H1 (cell line): ENCODE measurements around the gene OSBPL5. TPM values are rescaled to one million over a fixed set of nuclear protein-coding genes. Genes with fewer than 3 reads are reported as not detected.
"Not testable (repeated sequence)": the region's sequence is repeated elsewhere in the genome, so short reads cannot be mapped to it uniquely, and the experiment has no call there.

ENCODE experiments used
- CTCF ChIA-PET: fragments of 300-600 bp; sonication (Branson Sonifier 250); formaldehyde crosslinking; loops from one replicate; lab custom pipeline; 2021; ENCODE audit not compliant: partially characterized antibody; lab: Charles Lee
- POLR2A ChIA-PET: fragments of 300-600 bp; sonication (Branson Sonifier 250); formaldehyde crosslinking; loops from one replicate; lab custom pipeline; 2021; ENCODE audit warnings: inconsistent platforms; ENCODE audit not compliant: partially characterized antibody; lab: Charles Lee
- DNase-seq, 2 experiments: peaks; one replicate each; pipeline versions ENCODE4 v3.0.0 to v3.0.0-alpha.2; 2010 to 2022; ENCODE audit warnings: low spot score in 2 of 2, low read depth in 1 of 2, mixed read lengths in 1 of 2
- FAIRE-seq: peaks from 2 replicates; lab custom pipeline; 2011; peaks lifted over from hg19 to GRCh38; lab: Jason Lieb, UNC
- H2AFZ ChIP-seq: 2 replicates; pipeline ENCODE4 v1.8.1; 2012; ENCODE audit warnings: low read length, inconsistent platforms
- H2AK5ac ChIP-seq: 2 replicates; pipeline ENCODE4 v1.6.1; 2013; ENCODE audit warnings: low read depth, low read length
- H2BK120ac ChIP-seq: replicated peaks from 2 replicates; pipeline ENCODE3; 2013; ENCODE audit warnings: low read depth, low read length, inconsistent platforms
- H2BK12ac ChIP-seq: 2 replicates; pipeline ENCODE4 v1.6.1; 2013; ENCODE audit warnings: low read depth, low read length
- H2BK15ac ChIP-seq: 2 replicates; pipeline ENCODE4 v1.6.1; 2013; ENCODE audit warnings: low read length
- H2BK20ac ChIP-seq: 2 replicates; pipeline ENCODE4 v1.6.1; 2013; ENCODE audit warnings: low read length
- H2BK5ac ChIP-seq: 2 replicates; pipeline ENCODE4 v1.6.1; 2013; ENCODE audit warnings: low read depth, low read length
- H3K14ac ChIP-seq: 2 replicates; pipeline ENCODE4 v1.6.1; 2013; ENCODE audit warnings: inconsistent platforms; ENCODE audit not compliant: insufficient read length
- H3K18ac ChIP-seq: 2 replicates; pipeline ENCODE4 v1.6.1; 2013; ENCODE audit warnings: low read length; ENCODE audit errors: extremely low read depth
- H3K23ac ChIP-seq: 2 replicates; pipeline ENCODE4 v1.6.1; 2013; ENCODE audit warnings: inconsistent platforms; ENCODE audit not compliant: insufficient read length
- H3K23me2 ChIP-seq: 2 replicates; pipeline ENCODE4 v1.6.1; 2013; ENCODE audit warnings: low read depth, low read length
- H3K27ac ChIP-seq: 2 replicates; pipeline ENCODE4 v1.6.1; 2011; ENCODE audit warnings: low read depth, low read length, inconsistent platforms
- H3K27me3 ChIP-seq, 4 experiments: replicated peaks in 1 of 4; 1 replicate in 1 of 4; 2 replicates in 3 of 4; pipeline versions ENCODE4 v1.6.1 to v1.8.1; 2011 to 2013; ENCODE audit warnings: low read length in 3 of 4, mild to moderate bottlenecking in 3 of 4, inconsistent platforms in 2 of 4, mixed read lengths in 2 of 4, moderate library complexity in 1 of 4; ENCODE audit not compliant: control insufficient read depth in 3 of 4, insufficient read depth in 3 of 4; ENCODE audit errors: extremely low read depth in 1 of 4
- H3K36me3 ChIP-seq, 4 experiments: 2 replicates each; pipeline versions ENCODE4 v1.6.1 to v1.8.1; 2011 to 2013; ENCODE audit warnings: mild to moderate bottlenecking in 4 of 4, low read length in 3 of 4, moderate library complexity in 2 of 4, control low read depth in 1 of 4, inconsistent platforms in 1 of 4; ENCODE audit not compliant: insufficient read depth in 4 of 4, control insufficient read depth in 2 of 4
- H3K4ac ChIP-seq: replicated peaks from 2 replicates; pipeline ENCODE3; 2013; ENCODE audit warnings: low read length, low read depth, mixed read lengths, inconsistent platforms; ENCODE audit not compliant: insufficient read length
- H3K4me1 ChIP-seq, 4 experiments: replicated peaks in 1 of 4; 1 replicate in 1 of 4; 2 replicates in 3 of 4; pipeline versions ENCODE4 v1.6.1 to v1.8.1; 2011 to 2013; ENCODE audit warnings: low read length in 3 of 4, inconsistent platforms in 2 of 4, mixed read lengths in 1 of 4; ENCODE audit not compliant: insufficient read depth in 4 of 4, control insufficient read depth in 3 of 4
- H3K4me2 ChIP-seq, 2 experiments: 2 replicates each; pipeline versions ENCODE4 v1.6.1 to v1.8.1; 2011 to 2013; ENCODE audit warnings: low read depth in 2 of 2, low read length in 2 of 2, control low read depth in 1 of 2, inconsistent platforms in 1 of 2, mild to moderate bottlenecking in 1 of 2; ENCODE audit not compliant: insufficient read depth in 1 of 2
- H3K4me3 ChIP-seq, 4 experiments: fragments of 200-600, 300-600 bp in 1 of 4; sonication (generic), shearing (Covaris generic), sonication (Bioruptor Twin) in 1 of 4; 2 replicates each; pipeline versions ENCODE4 v1.5.1 to v1.8.1; 2011 to 2016; ENCODE audit warnings: low read length in 4 of 4, low read depth in 3 of 4, control low read depth in 2 of 4, inconsistent platforms in 2 of 4, mild to moderate bottlenecking in 2 of 4, mixed read lengths in 1 of 4, moderate library complexity in 1 of 4; ENCODE audit not compliant: insufficient read depth in 2 of 4; ENCODE audit errors: extremely low read depth in 1 of 4
- H3K56ac ChIP-seq: replicated peaks from 2 replicates; pipeline ENCODE3; 2013; ENCODE audit warnings: low read depth, mild to moderate bottlenecking, mixed read lengths, low read length, inconsistent platforms; ENCODE audit not compliant: insufficient read length
- H3K79me1 ChIP-seq: 2 replicates; pipeline ENCODE4 v1.6.1; 2013; ENCODE audit warnings: low read depth, low read length, control low read depth
- H3K79me2 ChIP-seq, 2 experiments: 2 replicates each; pipeline versions ENCODE4 v1.6.1 to v1.8.1; 2012 to 2013; ENCODE audit warnings: low read length in 2 of 2, mild to moderate bottlenecking in 2 of 2, inconsistent platforms in 1 of 2; ENCODE audit not compliant: insufficient read depth in 2 of 2, control insufficient read depth in 1 of 2
- H3K9ac ChIP-seq, 4 experiments: replicated peaks in 1 of 4; 1 replicate in 1 of 4; 2 replicates in 3 of 4; pipeline versions ENCODE4 v1.6.1 to v1.8.1; 2011 to 2013; ENCODE audit warnings: low read depth in 3 of 4, low read length in 3 of 4, control low read depth in 2 of 4, mild to moderate bottlenecking in 2 of 4, moderate library complexity in 2 of 4, inconsistent platforms in 1 of 4; ENCODE audit errors: extremely low read depth in 1 of 4
- H3K9me3 ChIP-seq, 2 experiments: 2 replicates each; pipeline versions ENCODE4 v1.6.1 to v1.8.1; 2012 to 2013; ENCODE audit warnings: mild to moderate bottlenecking in 2 of 2, moderate library complexity in 2 of 2, control low read depth in 1 of 2, inconsistent platforms in 1 of 2, low read depth in 1 of 2, low read length in 1 of 2, mixed read lengths in 1 of 2; ENCODE audit not compliant: insufficient read depth in 2 of 2
- H4K20me1 ChIP-seq, 2 experiments: replicated peaks in 1 of 2; 2 replicates each; pipeline versions ENCODE3 to v1.8.1; 2011 to 2013; ENCODE audit warnings: inconsistent platforms in 2 of 2, low read length in 2 of 2, mild to moderate bottlenecking in 1 of 2; ENCODE audit not compliant: insufficient read depth in 2 of 2, control insufficient read depth in 1 of 2
- H4K5ac ChIP-seq: 2 replicates; pipeline ENCODE4 v1.6.1; 2013; ENCODE audit warnings: low read length, low read depth, mixed read lengths, inconsistent platforms; ENCODE audit not compliant: insufficient read length
- H4K8ac ChIP-seq: 2 replicates; pipeline ENCODE4 v1.8.0; 2013; ENCODE audit warnings: mild to moderate bottlenecking, moderate library complexity, low read length, inconsistent platforms; ENCODE audit not compliant: insufficient read depth; ENCODE audit errors: extremely low read depth
- H4K91ac ChIP-seq: replicated peaks from 2 replicates; pipeline ENCODE3; 2013; ENCODE audit warnings: low read length, mixed read lengths, inconsistent platforms; ENCODE audit not compliant: insufficient read length
- WGBS, 2 experiments: shearing (Covaris generic) in 1 of 2; methylation state at CpG; one replicate each; pipeline versions ENCODE4 v1.1.6 to v1.1.7; 2013 to 2015; ENCODE audit warnings: low lambda C conversion rate in 2 of 2, mixed read lengths in 2 of 2, inconsistent platforms in 1 of 2, low coverage in 1 of 2, missing lambda C conversion rate in 1 of 2; ENCODE audit not compliant: insufficient replicate concordance in 2 of 2, insufficient coverage in 1 of 2, insufficient read length in 1 of 2; ENCODE audit errors: extremely low coverage in 1 of 2, missing lambda C conversion rate in 1 of 2; 5-methylcytosine and 5-hydroxymethylcytosine counted together
- polyA plus RNA-seq, 7 experiments: library from polyadenylated mRNA; depleted of rRNA in 3 of 7; stranded (reverse) in 5 of 7; unstranded in 2 of 7; fragments of >200 nt in 5 of 7; fragments of 200-250 nt in 2 of 7; gene quantifications; 1 replicate in 5 of 7; 2 replicates in 1 of 7; 4 replicates in 1 of 7; pipeline versions ENCODE4 v1.2.1 to v1.2.3, GENCODE V29; 2011 to 2013; ENCODE audit warnings: missing spikeins in 2 of 7, mixed read lengths in 2 of 7
- total RNA-seq: library from RNA; stranded (reverse); fragmentation: NEBNext Ultra II Directional; extraction: Animal tissue kit (Norgen Biotek cat#: 25700); gene quantifications from 2 replicates; pipeline ENCODE4 v1.2.1, GENCODE V29; 2021

Gene OSBPL5
- total and polyA plus RNA-seq, 2 of the 8 experiments (the other 6 are each of a cell fraction or from before 2014, with no cell fraction given), result 3.4 to 9.9 TPM

DNA sequence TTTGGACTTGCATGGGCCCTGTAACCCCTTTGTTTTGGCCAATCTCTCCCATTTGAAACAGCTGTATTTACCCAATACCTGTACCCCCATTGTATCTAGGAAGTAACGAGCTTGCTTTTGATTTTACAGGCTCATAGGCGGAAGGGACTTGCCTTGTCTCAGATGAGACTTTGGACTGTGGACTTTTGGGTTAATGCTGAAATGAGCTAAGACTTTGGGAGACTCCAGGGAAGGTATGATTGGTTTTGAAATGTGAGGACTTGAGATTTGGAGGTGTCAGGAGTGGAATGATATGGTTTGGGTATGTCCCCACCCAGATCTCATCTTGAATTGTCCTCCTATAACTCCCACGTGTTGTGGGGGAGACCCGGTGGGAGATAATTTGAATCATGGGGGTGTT lies 101.7 kb downstream of the OSBPL5 start:
- not testable (repeated sequence) for H2BK20ac ChIP-seq, DNase-seq, H3K23ac ChIP-seq, H4K5ac ChIP-seq, H3K4me1 ChIP-seq, H4K91ac ChIP-seq, H3K4me3 ChIP-seq, H3K4me2 ChIP-seq, H4K20me1 ChIP-seq, H3K14ac ChIP-seq, H2AFZ ChIP-seq, H2BK120ac ChIP-seq, H2AK5ac ChIP-seq, H3K79me1 ChIP-seq, H3K36me3 ChIP-seq, H3K23me2 ChIP-seq, H2BK5ac ChIP-seq, H3K4ac ChIP-seq, H3K9ac ChIP-seq, H3K56ac ChIP-seq, H3K27me3 ChIP-seq, H3K27ac ChIP-seq, FAIRE-seq, H2BK15ac ChIP-seq, H2BK12ac ChIP-seq, H3K79me2 ChIP-seq, H3K18ac ChIP-seq, H4K8ac ChIP-seq
- WGBS, 2 experiments, result 82% methylated on average over 4 of the region's 4 CpGs; no CpG with 5 or more reads in 1 of the 2 experiments
- ChIA-PET POLR2A (interaction anchor here (1.0 kb wide), 1 partner anchor 14 kb away, joined by 4 read pairs; no protein-coding TSS in a partner anchor), CTCF (interaction anchor here (1.6 to 2.2 kb wide), 3 partner anchors 18 to 27 kb away, joined by 6 to 16 read pairs (median 12); no protein-coding TSS in a partner anchor)
- H3K9me3 ChIP-seq, result peaks cover 11 to 15% of the 10 kb centered on the region in 2 experiments
